GM19023 (cell line): ENCODE results near the gene PIGM.
A peak's percentile ranks its signal among the peaks of the same experiment; 100 is the strongest.

ENCODE experiments used
- ATAC-seq: cut with Tn5 transposase; IDR thresholded peaks from one replicate; pipeline ENCODE4 v1.9.1; 2021; ENCODE audit warnings: mild to moderate bottlenecking, moderate library complexity; ENCODE audit not compliant: unreplicated experiment

The PIGM gene

GRCh38 chr1:160031365-160032164, at the start of gene PIGM:
Gene PIGM, minus strand, starts transcription at chr1:160031990. Its CDS starts 251 bp downstream, at chr1:160031739.
- ATAC-seq: peak; percentile 94

GRCh38 chr1:160081261-160081936, 49.6 kb upstream of the PIGM start, which contains the start of gene KCNJ9:
Gene KCNJ9, plus strand, starts transcription at chr1:160081538. Its CDS starts 2,493 bp downstream, at chr1:160084031.
- ATAC-seq: no peak

GRCh38 chr1:160080381-160081100, 48.8 kb upstream of the PIGM start:
- no peak for ATAC-seq

GRCh38 chr1:160079448-160079847, 47.7 kb upstream of the PIGM start:
- ATAC-seq: no peak

GRCh38 chr1:160078512-160079195, 46.9 kb upstream of the PIGM start:
- ATAC-seq: no peak

GRCh38 chr1:160077486-160077885, 45.7 kb upstream of the PIGM start:
- no peak for ATAC-seq

GRCh38 chr1:160076295-160076694, 44.5 kb upstream of the PIGM start:
- no peak for ATAC-seq

- no peak for ATAC-seq
Measured at GRCh38 chr1:160075836-160076235, 44.0 kb upstream of the PIGM start.

- no peak for ATAC-seq
Measured at GRCh38 chr1:160074865-160075264, 43.1 kb upstream of the PIGM start.

- no peak for ATAC-seq
Measured at GRCh38 chr1:160071289-160071688, 39.5 kb upstream of the PIGM start.

- ATAC-seq: peak; percentile 60
Measured at GRCh38 chr1:160070243-160071163, 38.7 kb upstream of the PIGM start.

- no peak for ATAC-seq
Measured at GRCh38 chr1:160069460-160070231, 37.9 kb upstream of the PIGM start, which contains the start of gene KCNJ10. Gene KCNJ10, minus strand, starts transcription at chr1:160070160. Its CDS starts 27,628 bp downstream, at chr1:160042532.

GRCh38 chr1:160068225-160068624, 36.4 kb upstream of the PIGM start:
- ATAC-seq: no peak

- ATAC-seq: no peak
Measured at GRCh38 chr1:160066829-160067745, 35.3 kb upstream of the PIGM start.

- no peak for ATAC-seq
Measured at GRCh38 chr1:160064746-160065145, 33.0 kb upstream of the PIGM start.

- ATAC-seq: no peak
Measured at GRCh38 chr1:160064164-160064563, 32.4 kb upstream of the PIGM start.

GRCh38 chr1:160063176-160063575, 31.4 kb upstream of the PIGM start:
- ATAC-seq: no peak

GRCh38 chr1:160062230-160062532, 30.4 kb upstream of the PIGM start:
- no peak for ATAC-seq
